Muscle layer of duodenum (tissue), 2 donors: ENCODE measurements around the gene SMU1.
A peak's percentile ranks its signal among the peaks of the same experiment; 100 is the strongest.

Experiments
- H3K27ac ChIP-seq: one replicate; pipeline ENCODE4 v1.7.0; 2013; ENCODE audit warnings: mild to moderate bottlenecking, low read length
- H3K27me3 ChIP-seq: one replicate; pipeline ENCODE4 v1.7.0; 2013; ENCODE audit warnings: low read depth, mild to moderate bottlenecking, control low read depth, low read length
- H3K36me3 ChIP-seq, 2 donors: one replicate each; pipeline ENCODE4 v1.7.0; 2013; ENCODE audit warnings: low read length in 2 of 2, control low read depth in 1 of 2, mild to moderate bottlenecking in 1 of 2; ENCODE audit not compliant: insufficient read depth in 2 of 2, control insufficient read depth in 1 of 2
- H3K4me1 ChIP-seq, 2 donors: one replicate each; pipeline ENCODE4 v1.7.0; 2013; ENCODE audit warnings: low read length in 2 of 2, mild to moderate bottlenecking in 2 of 2, control low read depth in 1 of 2, moderate library complexity in 1 of 2; ENCODE audit not compliant: insufficient read depth in 2 of 2, control insufficient read depth in 1 of 2
- H3K4me3 ChIP-seq, 2 donors: one replicate each; pipeline ENCODE4 v1.7.0; 2013; ENCODE audit warnings: low read length in 2 of 2, low read depth in 1 of 2, mild to moderate bottlenecking in 1 of 2
- H3K9me3 ChIP-seq, 2 donors: one replicate each; pipeline ENCODE4 v1.7.0; 2013; ENCODE audit warnings: low read length in 2 of 2, control low read depth in 1 of 2, mild to moderate bottlenecking in 1 of 2; ENCODE audit not compliant: control insufficient read depth in 1 of 2
- donor health status: healthy.

SMU1 gene

GRCh38 chr9:33081128-33081851 is 4.8 kb upstream of the SMU1 start:
- no peaks in the 10 kb centered on the region for H3K36me3 ChIP-seq

GRCh38 chr9:33080534-33080933 is 4.1 kb upstream of the SMU1 start:
- H3K4me3 ChIP-seq, result no peak overlapping the region
- peak overlapping the region; percentile 7 for H3K27ac ChIP-seq
- no peaks in the 10 kb centered on the region for H3K9me3 ChIP-seq

More at GRCh38 chr9:33081128-33081851, 4.8 kb upstream of the SMU1 start:
- H3K9me3 ChIP-seq, result no peaks in the 10 kb centered on the region
- peaks cover 5 to 6% of the 10 kb centered on the region in 2 donors for H3K4me1 ChIP-seq
- peak overlapping the region; percentile 7 for H3K27ac ChIP-seq
- no peaks in the 10 kb centered on the region for H3K27me3 ChIP-seq
- H3K4me3 ChIP-seq, result peak overlapping the region in 1 of 2 donors; percentile 26

GRCh38 chr9:33068991-33069390 is 7.5 kb downstream of the SMU1 start:
- Histone ChIP-seq H3K4me1 (no peaks in the 10 kb centered on the region), H3K27me3 (no peaks in the 10 kb centered on the region), H3K9me3 (no peaks in the 10 kb centered on the region), H3K27ac (no peak overlapping the region), H3K36me3 (peaks cover 39 to 76% of the 10 kb centered on the region in 2 donors), H3K4me3 (no peak overlapping the region)

More at GRCh38 chr9:33080534-33080933, 4.1 kb upstream of the SMU1 start:
- H3K36me3 ChIP-seq, result no peaks in the 10 kb centered on the region
- peaks cover 5 to 10% of the 10 kb centered on the region in 2 donors for H3K4me1 ChIP-seq
- H3K27me3 ChIP-seq, result no peaks in the 10 kb centered on the region

GRCh38 chr9:33065157-33066076 is 11.1 kb downstream of the SMU1 start:
- H3K4me1 ChIP-seq, result no peaks in the 10 kb centered on the region
- no peaks in the 10 kb centered on the region for H3K27me3 ChIP-seq
- no peak overlapping the region for H3K27ac ChIP-seq
- H3K36me3 ChIP-seq, result peaks cover 48 to 77% of the 10 kb centered on the region in 2 donors
- H3K9me3 ChIP-seq, result no peaks in the 10 kb centered on the region
- H3K4me3 ChIP-seq, result no peak overlapping the region

- Histone ChIP-seq H3K27ac (no peak overlapping the region), H3K36me3 (peaks cover 31 to 62% of the 10 kb centered on the region in 2 donors), H3K27me3 (no peaks in the 10 kb centered on the region), H3K4me1 (no peaks in the 10 kb centered on the region), H3K9me3 (no peaks in the 10 kb centered on the region), H3K4me3 (no peak overlapping the region)
These were observed 25.3 kb downstream of the SMU1 start for GRCh38 chr9:33051144-33051543.

- Histone ChIP-seq H3K4me1 (no peaks in the 10 kb centered on the region), H3K27me3 (no peaks in the 10 kb centered on the region), H3K4me3 (no peak overlapping the region), H3K9me3 (no peaks in the 10 kb centered on the region), H3K27ac (no peak overlapping the region), H3K36me3 (peaks cover 27 to 57% of the 10 kb centered on the region in 2 donors)
These were observed 26.7 kb downstream of the SMU1 start for GRCh38 chr9:33049680-33050361.

- Histone ChIP-seq H3K4me1 (peaks cover 0 to 4% of the 10 kb centered on the region in 2 donors), H3K27me3 (no peaks in the 10 kb centered on the region), H3K36me3 (peaks cover 19 to 40% of the 10 kb centered on the region in 2 donors), H3K9me3 (no peaks in the 10 kb centered on the region), H3K4me3 (no peak overlapping the region), H3K27ac (no peak overlapping the region)
These were observed 28.4 kb downstream of the SMU1 start for GRCh38 chr9:33048054-33048465.

GRCh38 chr9:33046061-33046460 is 30.4 kb downstream of the SMU1 start:
- Histone ChIP-seq H3K9me3 (no peaks in the 10 kb centered on the region), H3K4me3 (no peak overlapping the region), H3K27me3 (no peaks in the 10 kb centered on the region), H3K27ac (no peak overlapping the region), H3K36me3 (peaks cover 6 to 22% of the 10 kb centered on the region in 2 donors), H3K4me1 (peaks cover 0 to 4% of the 10 kb centered on the region in 2 donors)

GRCh38 chr9:33044677-33045282 is 31.7 kb downstream of the SMU1 start:
- no peaks in the 10 kb centered on the region for H3K9me3 ChIP-seq
- peaks cover 11 to 22% of the 10 kb centered on the region in 2 donors for H3K36me3 ChIP-seq
- peak overlapping the region; percentile 53 to 72 for H3K4me3 ChIP-seq
- H3K27me3 ChIP-seq, result no peaks in the 10 kb centered on the region
- H3K4me1 ChIP-seq, result peaks cover 0 to 4% of the 10 kb centered on the region in 2 donors
- H3K27ac ChIP-seq, result peak overlapping the region; percentile 83

GRCh38 chr9:33044162-33044673 is 32.3 kb downstream of the SMU1 start:
- Histone ChIP-seq H3K27me3 (no peaks in the 10 kb centered on the region), H3K4me3 (peak overlapping the region; percentile 53 to 72), H3K4me1 (peaks cover 0 to 4% of the 10 kb centered on the region in 2 donors), H3K27ac (peak overlapping the region; percentile 83), H3K9me3 (no peaks in the 10 kb centered on the region), H3K36me3 (peaks cover 12 to 18% of the 10 kb centered on the region in 2 donors)
